SH-SY5Y (cell line): ENCODE measurements around the gene ID3.

Experiments used
- GATA2 ChIP-seq: IDR thresholded peaks from 2 replicates; pipeline ENCODE4 v1.6.1; 2011; ENCODE audit warnings: mild to moderate bottlenecking, low read depth, low read length
- GATA3 ChIP-seq: IDR thresholded peaks from 2 replicates; pipeline ENCODE4 v1.6.1; 2011; ENCODE audit warnings: low read depth, mild to moderate bottlenecking, low read length, moderate library complexity

DNA sequence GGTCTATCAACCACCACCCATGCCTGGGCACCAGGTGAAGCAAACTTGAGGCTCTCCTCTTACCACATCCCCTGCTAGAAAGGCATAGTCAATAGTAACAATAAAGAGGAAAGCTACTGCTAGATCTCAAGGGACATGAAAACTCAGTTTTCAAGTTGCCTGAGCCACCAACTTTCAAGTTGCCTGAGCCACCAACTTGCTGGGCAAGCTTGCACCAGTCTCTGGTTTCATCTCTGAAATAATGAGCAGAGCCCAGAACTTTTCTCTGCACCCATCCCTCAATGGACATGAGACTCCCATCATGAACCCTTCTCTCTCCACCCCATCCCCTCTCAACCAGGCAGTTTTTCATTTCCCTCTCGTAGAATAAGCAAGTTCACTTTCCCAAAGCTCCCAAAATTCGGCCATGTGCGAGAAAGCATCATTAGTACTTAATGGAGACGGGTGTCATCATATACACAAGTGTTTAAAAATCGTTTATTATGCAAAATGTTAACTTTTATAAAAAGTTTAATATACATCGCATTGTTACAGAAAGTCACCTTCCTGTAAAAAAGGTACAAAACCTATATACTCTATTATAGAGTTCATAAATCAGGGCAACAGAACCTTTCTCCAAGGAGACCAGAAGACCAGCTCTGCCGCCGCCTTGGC is 1.7 kb downstream of the ID3 start:
- no peak for TF ChIP-seq GATA2
- TF ChIP-seq GATA3: no peak
